HL-60/S4 treated with phorbol 12-myristate 13-acetate at 8.2 ng/mL for 4 days and 3 days (cell line): Measurements from ENCODE around the gene LELP1.
"Not testable (repeated sequence)": the region's sequence is repeated elsewhere in the genome, so short reads cannot be mapped to it uniquely, and the experiment has no call there.

Experiments
- in situ Hi-C: fragments of 300-500 bp; cut with MboI; formaldehyde crosslinking; loops from 2 replicates; pipeline ENCODE4 v1.15.0; 2022; ENCODE audit warnings: low sequenced_read_pairs

The LELP1 gene

GRCh38 chr1:153228491-153228890 lies 25.3 kb downstream of the LELP1 start:
- in situ Hi-C loops: no loop called here

DNA sequence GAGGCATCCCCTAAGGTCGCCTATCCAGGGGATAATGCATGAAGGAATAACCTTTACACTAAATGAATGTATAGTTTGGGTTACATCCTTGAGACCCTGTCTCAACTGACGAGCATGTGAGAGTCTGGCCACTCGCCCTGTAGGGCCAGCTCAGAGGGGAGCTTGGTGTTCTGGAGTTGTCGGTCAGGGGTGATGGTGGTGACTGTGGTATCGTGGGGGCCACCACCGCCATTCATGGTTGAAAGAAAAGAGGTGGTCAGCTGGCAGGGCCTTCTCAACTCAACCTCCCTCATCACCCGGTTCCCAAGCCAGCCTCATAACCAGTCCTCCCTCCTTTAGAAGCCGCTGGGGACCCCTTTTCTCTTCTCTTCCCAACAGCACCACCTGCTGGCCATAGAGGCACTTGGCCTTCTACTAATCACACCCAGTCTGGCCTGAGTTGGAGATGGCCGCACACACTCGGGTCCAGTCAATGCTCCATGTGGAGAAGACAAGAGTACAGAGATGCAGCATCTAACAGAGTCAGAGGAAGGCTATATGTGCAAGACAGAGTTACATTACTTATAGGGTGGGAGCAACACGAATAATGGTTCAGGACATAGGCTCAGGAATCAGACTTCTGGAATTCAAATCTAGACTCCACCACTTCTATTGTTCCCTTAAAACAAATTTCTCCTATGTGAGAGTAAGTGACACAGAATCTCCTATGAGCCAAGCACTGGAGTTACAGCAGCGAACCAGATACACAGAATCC lies 26.0 kb downstream of the LELP1 start:
- in situ Hi-C loops: not testable (repeated sequence)

DNA sequence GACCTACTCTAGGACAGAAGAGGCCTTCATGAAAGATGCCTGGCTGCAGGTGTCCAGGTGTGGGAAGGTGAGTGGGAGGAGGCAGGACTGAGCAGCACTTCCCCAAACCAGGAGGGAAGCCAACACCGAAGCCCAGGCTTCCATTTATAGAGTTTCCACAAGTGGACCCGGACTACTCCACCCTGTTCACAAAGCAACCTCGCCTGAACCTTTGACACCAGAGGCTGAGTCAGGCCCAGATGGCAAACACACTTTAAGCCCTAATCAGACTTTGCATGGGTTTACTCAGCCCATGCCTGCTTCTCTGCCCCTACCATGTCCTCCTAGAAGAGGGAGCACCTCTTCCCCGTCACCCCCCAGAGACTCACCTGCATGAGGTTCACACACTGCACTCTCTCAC lies 28.1 kb downstream of the LELP1 start:
- in situ Hi-C loops: no loop called here

DNA sequence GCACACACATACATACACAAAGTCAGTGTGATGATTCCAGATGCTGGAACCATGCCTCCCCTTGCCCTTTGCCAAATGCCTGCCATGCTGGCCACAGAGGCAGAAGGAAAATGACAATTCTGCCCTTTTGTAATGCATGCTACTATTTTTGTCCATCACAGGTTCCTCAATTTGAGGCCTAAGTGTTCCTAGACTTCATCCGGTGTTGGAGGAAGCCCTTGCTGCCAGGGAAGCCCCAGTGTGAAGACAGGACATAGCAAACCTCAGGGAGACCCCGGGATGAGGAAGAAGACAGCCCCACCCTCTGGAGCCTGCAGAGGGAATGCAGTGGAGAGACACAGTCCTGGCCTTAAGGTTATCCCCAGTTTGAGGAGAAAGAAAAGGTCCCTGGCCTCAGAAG lies 28.6 kb downstream of the LELP1 start:
- in situ Hi-C loops: no loop called here

DNA sequence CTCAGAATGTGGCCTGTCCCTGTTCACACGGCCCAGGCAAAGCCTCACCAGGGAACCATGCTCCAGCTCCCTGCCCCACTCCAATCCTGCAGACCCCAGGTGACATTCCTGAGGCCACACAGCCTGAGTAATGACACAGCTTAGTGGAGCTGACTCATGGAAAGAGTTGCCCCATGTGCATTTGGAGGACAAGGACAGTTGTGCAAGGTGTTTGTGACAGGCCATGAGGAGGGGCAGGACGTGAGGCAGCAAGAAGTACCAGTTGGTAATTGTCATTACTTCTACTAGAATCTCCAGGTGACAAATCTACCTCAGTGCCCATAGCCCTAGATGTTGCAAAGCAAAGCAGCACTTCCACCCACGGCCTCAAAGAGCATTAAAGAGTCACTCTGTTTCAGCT lies 29.3 kb downstream of the LELP1 start:
- in situ Hi-C loops: no loop called here

- in situ Hi-C loops: no loop called here
These were observed 30.2 kb downstream of the LELP1 start for GRCh38 chr1:153233448-153233847.

GRCh38 chr1:153238527-153238926 lies 35.3 kb downstream of the LELP1 start:
- in situ Hi-C loops: no loop called here

DNA sequence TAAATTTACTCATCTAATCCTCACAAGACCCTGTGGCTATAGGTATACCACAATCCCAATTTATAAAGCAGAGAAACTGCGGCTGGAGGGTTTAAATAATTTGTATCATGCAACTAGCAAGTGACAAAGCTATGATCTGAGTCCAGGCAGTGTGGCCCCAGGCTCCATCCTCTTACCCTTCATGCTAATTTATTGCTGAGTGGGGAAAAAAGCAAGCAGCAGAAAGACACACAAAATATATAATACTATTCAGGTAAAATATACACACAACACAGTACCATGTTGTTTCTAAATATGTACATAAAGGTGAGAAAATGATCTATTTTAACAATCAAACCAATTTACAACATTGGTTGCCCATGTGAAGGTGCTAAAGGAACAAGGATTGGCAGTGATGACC lies 38.9 kb downstream of the LELP1 start:
- in situ Hi-C loops: no loop called here

GRCh38 chr1:153245466-153245865 lies 42.2 kb downstream of the LELP1 start:
- in situ Hi-C loops: no loop called here

- in situ Hi-C loops: no loop called here
These were observed 42.8 kb downstream of the LELP1 start for GRCh38 chr1:153246018-153246417.

GRCh38 chr1:153246825-153247224 lies 43.6 kb downstream of the LELP1 start:
- in situ Hi-C loops: no loop called here

DNA sequence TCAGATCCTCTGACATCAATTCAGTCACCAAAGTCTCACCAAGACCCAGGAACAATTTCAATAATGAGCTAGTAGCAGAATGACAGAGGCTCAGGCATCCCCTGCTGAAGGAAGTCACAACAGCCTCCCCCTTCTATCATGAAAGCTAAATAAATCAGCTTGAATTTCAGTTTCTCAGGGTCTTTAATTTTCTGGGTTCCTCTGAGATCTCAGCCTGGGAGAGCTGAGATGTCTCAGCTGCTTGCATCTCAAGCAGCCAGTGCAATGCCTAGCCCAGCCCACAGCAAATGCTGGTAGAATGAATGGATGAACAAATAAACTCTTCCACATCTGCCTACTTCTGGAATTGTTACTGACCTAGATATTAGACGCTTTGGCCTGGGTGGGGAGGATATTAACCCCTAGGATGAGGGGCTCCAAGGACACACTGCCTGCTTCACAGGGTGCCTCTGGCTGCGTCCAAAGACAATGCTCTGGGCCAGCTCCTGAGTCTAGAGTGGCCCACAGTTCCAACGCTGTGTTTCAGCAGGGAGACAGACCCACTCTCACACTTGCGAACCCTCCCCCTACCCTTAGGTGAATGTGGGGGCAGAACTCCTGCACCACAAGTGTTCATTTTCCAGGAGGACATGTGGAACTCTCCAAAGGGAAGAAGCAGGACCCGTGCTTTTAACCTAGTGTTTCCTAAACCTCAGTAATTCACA lies 45.1 kb downstream of the LELP1 start:
- in situ Hi-C loops: no loop called here

GRCh38 chr1:153250166-153250565 lies 46.9 kb downstream of the LELP1 start:
- in situ Hi-C loops: no loop called here

DNA sequence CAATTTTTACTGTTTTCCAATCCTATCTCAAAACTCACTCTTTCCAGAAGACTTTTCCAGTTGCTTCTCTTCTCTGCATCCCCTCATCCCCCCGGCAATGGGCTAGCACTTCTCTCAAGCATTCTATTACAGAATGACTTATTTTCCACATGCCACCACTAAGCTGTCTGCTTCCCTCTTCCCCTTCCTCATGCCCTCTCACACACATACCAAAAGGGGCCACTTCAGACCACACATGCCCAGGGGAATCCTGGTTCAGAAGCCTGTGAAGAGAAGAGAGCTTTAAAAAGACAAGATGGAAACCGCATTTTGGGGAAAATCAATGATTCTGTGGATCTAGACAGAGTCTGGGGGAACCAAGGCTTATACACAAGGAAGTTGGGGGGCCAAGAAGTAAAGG lies 47.9 kb downstream of the LELP1 start:
- in situ Hi-C loops: no loop called here

DNA sequence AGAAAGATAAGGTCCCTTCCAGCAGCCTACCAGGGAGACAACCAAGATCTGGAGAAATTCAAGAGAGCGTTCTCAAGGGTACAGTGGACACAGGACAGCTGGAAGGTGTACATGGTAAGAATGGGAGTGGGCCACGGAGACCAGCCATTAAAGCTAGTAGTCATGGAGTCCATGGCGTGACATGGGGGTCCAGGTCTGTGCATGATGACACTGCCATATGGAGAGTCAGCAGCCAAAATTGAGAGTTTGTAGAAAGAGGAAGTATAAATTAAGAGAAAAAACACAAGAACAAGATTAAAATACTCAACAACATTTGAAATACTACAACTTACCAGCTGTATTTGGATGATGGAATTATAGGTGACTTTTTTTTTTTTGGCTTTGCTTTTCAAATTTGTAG lies 48.3 kb downstream of the LELP1 start:
- in situ Hi-C loops: no loop called here

- in situ Hi-C loops: no loop called here
These were observed 48.8 kb downstream of the LELP1 start for GRCh38 chr1:153251988-153252387.

- in situ Hi-C loops: no loop called here
These were observed 49.8 kb downstream of the LELP1 start for GRCh38 chr1:153253076-153253475.

- in situ Hi-C loops: no loop called here
These were observed 50.5 kb downstream of the LELP1 start for GRCh38 chr1:153253693-153254092.
